HG03520 (cell line): ENCODE data around the gene PLP1.
"Not testable (repeated sequence)": the region's sequence is repeated elsewhere in the genome, so short reads cannot be mapped to it uniquely, and the experiment has no call there.

Experiments used
- ATAC-seq: cut with Tn5 transposase; IDR thresholded peaks from one replicate; pipeline ENCODE4 v1.9.1; 2021; ENCODE audit warnings: mild to moderate bottlenecking, moderate library complexity; ENCODE audit not compliant: unreplicated experiment

PLP1 gene

DNA sequence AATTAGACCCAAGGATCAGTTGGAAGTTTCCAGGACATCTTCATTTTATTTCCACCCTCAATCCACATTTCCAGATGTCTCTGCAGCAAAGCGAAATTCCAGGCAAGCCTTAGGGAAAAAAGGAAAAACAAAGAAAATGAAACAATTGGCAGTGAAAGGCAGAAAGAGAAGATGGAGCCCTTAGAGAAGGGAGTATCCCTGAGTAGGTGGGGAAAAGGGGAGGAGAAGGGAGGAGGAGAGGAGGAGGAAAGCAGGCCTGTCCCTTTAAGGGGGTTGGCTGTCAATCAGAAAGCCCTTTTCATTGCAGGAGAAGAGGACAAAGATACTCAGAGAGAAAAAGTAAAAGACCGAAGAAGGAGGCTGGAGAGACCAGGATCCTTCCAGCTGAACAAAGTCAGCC lies at the start of gene PLP1:
TSS of gene PLP1 (plus strand) at position 295 of the 400 bp plus-strand sequence. CDS start 156 bp downstream, outside the sequence.
- ATAC-seq: no peak

DNA sequence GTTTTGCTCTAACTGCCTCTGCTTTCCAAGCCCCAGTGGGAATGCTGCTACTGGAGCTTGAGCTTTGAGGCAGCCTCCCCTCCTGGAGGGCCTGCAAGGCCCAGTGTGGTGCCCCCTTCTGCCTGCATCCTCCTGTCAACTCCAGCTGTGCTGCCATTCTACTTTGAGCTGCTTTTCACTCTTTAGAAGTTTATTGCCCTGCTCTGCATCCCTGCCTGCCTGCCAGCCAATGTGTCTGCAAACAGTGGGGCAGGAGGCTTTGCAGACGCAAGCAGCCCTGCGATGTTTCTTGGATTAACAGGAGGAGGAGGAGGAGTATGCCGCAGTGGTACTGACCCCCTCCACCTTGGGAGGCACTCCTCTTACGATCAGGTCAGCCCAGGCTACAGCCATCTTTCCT lies 49.5 kb upstream of the PLP1 start:
- ATAC-seq: no peak

GRCh38 chrX:103729015-103729414 lies 47.6 kb upstream of the PLP1 start:
- no peak for ATAC-seq

DNA sequence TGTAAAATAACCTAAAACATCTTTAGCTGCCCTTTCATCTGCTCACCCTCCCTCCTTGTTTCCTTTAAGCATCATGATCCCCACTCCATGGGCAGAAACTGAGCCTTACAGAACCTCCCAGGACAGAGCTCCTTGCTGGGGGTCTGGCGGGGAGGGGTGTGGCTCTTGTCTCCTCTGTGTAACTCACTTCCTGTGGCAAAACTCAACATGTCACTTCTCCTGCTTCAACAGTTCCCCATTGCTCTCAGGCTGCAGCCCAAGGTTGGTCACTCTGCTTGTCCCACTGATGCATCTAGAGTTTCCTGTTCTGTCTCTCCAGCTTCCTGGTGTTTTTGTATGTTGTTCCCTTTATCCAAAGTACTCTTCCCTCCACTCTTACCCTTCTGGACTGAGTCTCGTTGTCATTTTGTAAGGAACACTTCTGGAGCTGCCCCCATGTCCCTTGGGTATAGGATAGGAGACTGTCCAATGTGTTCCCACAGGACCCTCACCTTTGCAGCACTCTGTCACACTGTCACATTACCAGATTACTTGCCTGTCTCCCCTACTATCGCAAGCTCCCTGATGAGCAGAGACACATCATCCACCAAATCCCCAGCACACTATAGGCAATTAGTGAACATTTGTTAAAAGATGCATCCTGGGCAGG lies 46.4 kb upstream of the PLP1 start:
- no peak for ATAC-seq

GRCh38 chrX:103730796-103731493 lies 45.7 kb upstream of the PLP1 start:
- ATAC-seq: no peak

DNA sequence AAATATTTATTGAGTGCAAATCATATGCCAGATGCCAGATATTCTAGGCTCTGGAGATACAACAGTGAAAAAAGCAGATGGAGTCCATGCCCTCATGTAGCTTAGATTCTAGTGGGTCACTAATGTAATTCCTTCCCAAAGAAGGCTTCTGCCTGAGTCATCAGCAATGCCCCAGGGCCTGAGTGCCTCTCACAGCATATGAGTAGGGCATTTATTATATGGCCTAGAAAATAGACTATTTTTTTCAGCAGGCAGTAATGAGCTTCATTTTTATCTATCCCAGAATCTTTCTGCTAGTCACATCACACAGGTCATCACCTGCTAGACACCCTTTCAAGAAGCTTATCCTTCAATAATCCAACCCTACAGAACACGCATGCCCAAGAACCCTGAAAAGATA lies 43.6 kb upstream of the PLP1 start:
- ATAC-seq: no peak

- no peak for ATAC-seq
Observed at GRCh38 chrX:103734125-103734760, 42.4 kb upstream of the PLP1 start.

GRCh38 chrX:103737696-103738095 lies 38.9 kb upstream of the PLP1 start:
- no peak for ATAC-seq

DNA sequence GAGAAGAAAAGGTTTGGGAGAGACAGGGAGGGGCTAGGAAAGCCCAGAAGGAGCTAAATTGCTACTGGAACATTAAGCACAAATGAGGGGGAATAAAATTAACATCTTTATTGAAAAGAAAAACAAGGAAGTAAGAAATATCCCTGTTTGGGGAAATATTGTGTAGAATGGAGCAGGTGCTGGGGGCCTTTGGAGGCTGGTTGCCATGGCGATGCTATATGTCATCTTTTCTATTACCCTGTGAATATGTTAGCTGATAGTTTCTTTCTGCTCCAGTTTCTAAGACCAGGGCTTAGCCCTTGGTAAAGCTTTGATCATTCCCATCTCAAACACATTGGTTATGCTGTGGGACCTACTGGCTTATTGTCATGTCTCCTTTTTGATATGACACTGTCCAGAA lies 37.2 kb upstream of the PLP1 start:
- ATAC-seq: no peak

DNA sequence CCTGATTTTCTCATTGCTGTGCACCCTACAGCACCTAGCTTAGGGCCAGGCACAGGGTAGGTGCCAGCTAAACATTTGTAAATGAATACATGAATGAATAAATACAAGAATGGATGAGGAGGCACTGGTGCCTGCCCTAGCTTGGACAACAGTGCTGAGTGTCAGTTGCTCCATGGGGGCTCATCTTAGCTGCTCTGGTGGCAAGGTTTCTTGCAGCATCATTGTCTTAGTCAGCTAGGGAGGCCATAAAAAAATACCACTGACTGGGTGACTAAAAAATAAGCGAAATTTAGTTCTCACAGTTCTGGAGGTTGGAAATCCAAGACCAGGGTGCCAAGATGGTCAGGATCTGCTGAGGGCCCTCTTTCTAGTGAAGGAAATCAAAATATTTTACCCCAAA lies 34.8 kb upstream of the PLP1 start:
- ATAC-seq: no peak

GRCh38 chrX:103742339-103742738 lies 34.3 kb upstream of the PLP1 start:
- ATAC-seq: no peak

- ATAC-seq: no peak
Observed at GRCh38 chrX:103747163-103747562, 29.5 kb upstream of the PLP1 start.

GRCh38 chrX:103754401-103754800 lies 22.2 kb upstream of the PLP1 start:
- no peak for ATAC-seq

- ATAC-seq: no peak
Observed at GRCh38 chrX:103756736-103757135, 19.9 kb upstream of the PLP1 start.

- no peak for ATAC-seq
Observed at GRCh38 chrX:103758555-103758954, 18.1 kb upstream of the PLP1 start.

GRCh38 chrX:103763541-103763940 lies 13.1 kb upstream of the PLP1 start:
- ATAC-seq: not testable (repeated sequence)

DNA sequence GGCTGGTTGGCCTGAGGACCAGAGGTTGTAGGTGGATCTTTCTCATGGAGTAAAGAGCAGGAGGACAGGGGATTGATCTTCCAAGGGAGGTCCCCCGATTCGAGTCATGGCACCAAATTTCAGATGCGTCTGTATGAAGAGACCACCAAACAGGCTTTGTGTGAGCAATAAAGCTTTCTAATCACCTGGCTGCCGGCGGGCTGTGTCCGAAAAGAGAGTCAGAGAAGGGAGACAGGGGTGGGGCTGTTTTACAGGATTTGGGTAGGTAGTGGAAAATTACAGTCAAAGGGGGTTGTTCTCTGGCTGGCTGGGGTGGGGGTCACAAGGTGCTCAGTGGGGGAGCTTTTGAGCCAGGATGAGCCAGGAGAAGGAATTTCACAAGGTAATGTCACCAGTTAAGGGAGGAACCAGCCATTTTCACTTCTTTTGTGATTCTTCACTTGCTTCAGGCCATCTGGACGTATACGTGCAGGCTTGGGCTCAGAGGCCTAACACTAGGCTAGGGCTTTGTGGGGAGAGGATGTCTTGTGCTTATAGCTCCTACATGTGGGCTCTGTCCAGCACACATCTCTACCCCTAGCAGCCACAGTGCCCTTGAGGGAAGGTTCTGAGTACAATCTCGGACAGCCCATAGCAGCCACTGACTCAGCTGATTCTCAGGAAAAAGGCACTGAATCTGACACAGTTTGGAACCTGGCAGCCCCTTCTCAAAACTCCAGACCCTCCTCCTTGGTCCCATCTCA lies 9.7 kb upstream of the PLP1 start:
- ATAC-seq: not testable (repeated sequence)

DNA sequence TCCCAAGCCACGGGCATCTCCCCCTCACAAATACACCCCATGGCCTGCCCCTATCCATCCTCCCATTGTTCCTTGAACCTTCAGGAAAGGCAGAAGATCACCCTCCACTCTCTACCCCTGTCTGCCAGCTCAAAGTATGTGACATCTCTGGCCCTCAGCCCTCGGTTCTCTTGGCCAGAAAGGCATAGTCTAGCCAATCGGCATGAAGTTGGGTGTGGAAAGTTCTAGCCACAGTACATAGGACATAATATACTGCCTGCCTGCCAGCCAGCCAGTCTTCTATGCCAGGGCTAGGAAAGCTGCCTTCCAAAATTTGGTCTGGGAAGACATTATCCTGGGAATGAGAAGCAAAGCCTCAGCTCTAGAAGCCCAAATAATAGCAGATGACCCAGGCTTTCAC lies 3.2 kb upstream of the PLP1 start:
- ATAC-seq: no peak

DNA sequence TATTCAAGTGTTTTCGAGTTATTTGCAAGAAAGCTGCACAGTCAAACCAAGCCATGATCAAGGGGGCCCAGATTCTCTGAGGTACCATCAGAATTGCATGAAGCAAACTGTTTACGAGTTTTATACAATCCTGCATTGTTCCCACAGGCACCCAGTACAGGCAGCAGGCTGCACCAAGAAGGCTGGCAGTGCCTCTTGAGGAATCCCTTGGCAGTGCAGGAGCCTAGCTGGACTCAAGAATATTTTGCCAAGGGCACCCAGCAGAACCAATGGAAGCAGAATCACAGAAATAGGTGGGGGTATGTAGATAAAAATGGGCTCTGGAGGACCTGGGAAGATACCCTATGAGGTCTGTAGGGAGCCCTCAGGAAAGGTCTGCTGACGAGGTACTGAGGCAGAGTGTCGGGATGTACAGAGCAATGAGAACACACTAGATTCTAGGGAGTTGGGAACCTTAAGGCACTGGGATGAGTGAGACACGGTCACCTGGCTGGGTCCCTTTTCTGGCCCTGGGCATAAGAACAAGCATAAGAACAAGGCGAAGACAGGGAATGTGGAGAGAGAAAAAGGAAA lies 2.5 kb upstream of the PLP1 start:
- ATAC-seq: no peak

DNA sequence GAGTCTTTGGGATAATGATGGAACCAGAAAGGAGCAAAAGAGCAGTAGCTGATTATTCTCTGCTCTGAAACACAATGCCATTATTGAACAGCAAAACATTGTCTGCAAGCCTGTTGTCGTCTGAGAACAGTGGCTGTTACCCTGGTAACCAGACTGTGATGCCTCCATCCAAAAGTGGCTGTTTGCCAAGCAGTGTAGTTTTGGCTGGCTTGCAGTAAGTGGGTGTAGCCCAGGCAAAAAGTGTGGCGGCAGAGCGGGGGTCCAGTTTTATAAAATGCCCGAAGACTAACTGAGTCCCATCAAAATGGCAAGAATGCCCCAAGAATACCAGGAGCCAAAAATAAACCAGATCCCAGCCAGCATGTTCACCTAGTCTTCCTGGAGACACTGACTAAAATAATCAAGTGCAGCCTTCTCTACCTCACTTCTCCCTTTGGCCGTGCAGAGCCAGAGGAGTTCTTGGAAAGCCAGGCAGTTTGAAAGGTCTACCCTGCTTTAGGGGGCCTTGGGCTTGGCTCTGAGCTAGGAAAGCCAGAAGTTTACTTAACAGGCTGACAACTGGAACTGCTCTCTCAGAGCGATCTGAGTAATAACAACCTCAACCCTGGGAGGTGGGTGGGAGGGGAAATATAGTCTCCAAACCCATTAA lies 2.6 kb downstream of the PLP1 start:
- ATAC-seq: no peak
